SU-DHL-6 (cell line): ENCODE results near the gene SLC4A5.

Experiments
- CTCF ChIP-seq: fragments of 200-600 bp; sonication (generic); IDR thresholded peaks from one replicate; pipeline ENCODE4 v1.5.1; 2017; ENCODE audit warnings: antibody characterized with exemption, mild to moderate bottlenecking, low read length, moderate library complexity; ENCODE audit not compliant: insufficient read depth, poor library complexity, severe bottlenecking
- EZH2phosphoT487 ChIP-seq: fragments of 200-600 bp; sonication (generic), shearing (Covaris generic); conservative IDR thresholded peaks from 2 replicates; pipeline ENCODE4 v1.6.1; 2018; ENCODE audit warnings: mild to moderate bottlenecking, antibody characterized with exemption, low read length, moderate library complexity, mixed read lengths

GRCh38 chr2:74205596-74205995, 137.6 kb downstream of the SLC4A5 start:
- TF ChIP-seq CTCF (no peak), EZH2phosphoT487 (no peak)
